Fibroblast of peridontal ligament (primary cell): ENCODE measurements around the gene KRT31.
A peak's percentile ranks its signal among the peaks of the same experiment; 100 is the strongest.
"Not testable (repeated sequence)": the region's sequence is repeated elsewhere in the genome, so short reads cannot be mapped to it uniquely, and the experiment has no call there.

Source experiments
- DNase-seq: peaks from one replicate; pipeline ENCODE4 v3.0.0-alpha.2; 2010; ENCODE audit errors: extremely low read depth

KRT31 gene

DNA sequence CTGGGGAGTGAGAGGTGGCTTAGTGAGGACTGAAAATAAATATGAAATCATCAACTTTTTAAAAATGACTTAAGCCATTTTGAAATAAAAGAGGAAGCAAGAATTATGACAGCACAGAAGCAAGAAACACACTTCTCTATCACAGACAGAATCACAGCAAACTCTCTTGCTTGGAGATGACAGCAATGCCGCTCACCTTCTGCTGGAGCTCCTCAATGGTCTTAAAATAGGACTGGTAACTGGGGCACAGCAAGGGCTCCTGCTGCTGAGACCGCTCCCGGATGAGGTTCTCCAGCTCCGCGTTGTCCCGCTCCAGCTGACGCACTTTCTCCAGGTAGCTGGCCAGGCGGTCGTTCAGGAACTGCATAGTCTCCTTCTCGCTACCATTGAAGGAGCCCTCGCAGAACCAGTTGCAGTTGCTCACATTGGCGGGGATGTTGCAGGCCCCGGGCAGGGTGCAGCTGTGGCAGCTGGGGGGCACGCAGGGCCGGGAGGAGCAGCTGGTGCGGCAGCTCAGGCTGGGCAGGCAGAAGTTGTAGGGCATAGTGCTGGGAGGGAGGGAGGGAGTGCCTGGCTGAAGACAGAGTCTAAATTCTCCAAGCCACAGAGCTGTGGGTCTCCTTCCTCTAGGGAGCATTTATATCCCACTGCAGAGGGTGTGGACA, at the start of gene KRT31:
KRT31 (minus strand) TSS at position 613 of the 665 bp plus-strand sequence; CDS start at position 544, 69 bp downstream.
- DNase-seq: no peak

DNA sequence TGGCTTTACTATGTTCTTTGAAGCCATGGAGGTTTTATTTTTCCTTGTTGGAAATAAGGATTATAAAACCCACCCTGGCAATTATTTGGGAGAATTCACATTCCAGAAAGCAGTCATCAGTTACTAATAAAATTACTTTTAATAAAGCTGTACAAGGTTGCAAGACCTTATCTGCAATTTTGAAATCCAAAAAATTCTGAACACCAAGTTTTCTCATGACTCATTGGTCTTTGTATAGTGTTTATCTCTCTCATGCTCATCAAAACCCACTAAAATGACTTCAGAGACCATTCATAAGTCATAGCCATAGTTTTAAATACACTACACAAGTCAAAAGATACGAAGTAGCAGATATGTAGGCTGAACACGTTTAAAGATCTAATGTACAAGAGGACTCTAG, 49.4 kb upstream of the KRT31 start:
- peak; percentile 81 for DNase-seq

DNA sequence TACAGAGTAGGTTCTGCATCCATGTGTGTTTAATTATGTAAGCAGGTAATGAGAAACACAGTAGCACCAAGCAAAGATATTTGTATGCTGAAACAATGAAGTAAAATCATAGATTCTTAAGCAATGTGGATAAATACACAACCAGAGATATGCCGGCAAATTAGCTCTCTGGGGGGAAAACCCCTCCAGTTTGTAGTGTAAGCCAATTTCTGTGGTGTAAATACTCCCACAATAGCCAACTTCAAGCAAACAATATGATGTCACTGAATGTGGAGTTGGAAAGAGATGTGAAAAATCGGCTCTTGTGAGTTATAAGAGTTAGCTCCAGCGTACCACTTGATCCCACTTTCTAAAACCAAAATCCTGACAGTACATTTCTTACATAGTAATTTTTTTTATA, 47.2 kb upstream of the KRT31 start:
- DNase-seq: peak; percentile 51

- DNase-seq: peak; percentile 66
Observed at GRCh38 chr17:41444186-41444585, 46.8 kb upstream of the KRT31 start.

DNA sequence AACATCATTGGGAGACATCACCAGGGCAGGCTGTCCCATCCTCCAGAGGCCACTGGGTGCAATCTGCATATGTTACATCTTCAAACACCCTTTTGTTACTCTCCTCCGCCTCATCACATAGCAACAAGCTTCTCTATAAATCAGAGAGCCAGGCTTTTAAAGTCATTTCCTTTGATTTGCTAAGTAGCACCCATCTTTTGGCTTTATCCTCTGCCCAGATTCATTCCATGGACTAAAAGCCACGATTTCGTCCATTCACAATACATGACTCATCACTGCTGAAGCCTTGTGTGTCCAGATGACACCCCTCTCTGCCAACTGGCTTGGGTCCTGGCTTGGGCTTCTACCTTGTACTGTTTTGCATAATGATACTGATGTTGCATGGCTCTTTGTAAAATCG, 45.3 kb upstream of the KRT31 start:
- peak; percentile 68 for DNase-seq

GRCh38 chr17:41440531-41441033, 43.2 kb upstream of the KRT31 start, which contains the start of gene KRT38:
KRT38 (minus strand) TSS chr17:41440983; CDS start chr17:41440921, 62 bp downstream.
- no peak for DNase-seq

GRCh38 chr17:41439375-41439774, 42.0 kb upstream of the KRT31 start:
- no peak for DNase-seq

- DNase-seq: no peak
Observed at GRCh38 chr17:41437769-41438168, 40.4 kb upstream of the KRT31 start.

GRCh38 chr17:41437254-41437653, 39.8 kb upstream of the KRT31 start:
- DNase-seq: no peak

GRCh38 chr17:41434415-41434814, 37.0 kb upstream of the KRT31 start:
- no peak for DNase-seq

GRCh38 chr17:41434005-41434404, 36.6 kb upstream of the KRT31 start:
- DNase-seq: no peak

- DNase-seq: no peak
Observed at GRCh38 chr17:41433586-41433985, 36.2 kb upstream of the KRT31 start.

DNA sequence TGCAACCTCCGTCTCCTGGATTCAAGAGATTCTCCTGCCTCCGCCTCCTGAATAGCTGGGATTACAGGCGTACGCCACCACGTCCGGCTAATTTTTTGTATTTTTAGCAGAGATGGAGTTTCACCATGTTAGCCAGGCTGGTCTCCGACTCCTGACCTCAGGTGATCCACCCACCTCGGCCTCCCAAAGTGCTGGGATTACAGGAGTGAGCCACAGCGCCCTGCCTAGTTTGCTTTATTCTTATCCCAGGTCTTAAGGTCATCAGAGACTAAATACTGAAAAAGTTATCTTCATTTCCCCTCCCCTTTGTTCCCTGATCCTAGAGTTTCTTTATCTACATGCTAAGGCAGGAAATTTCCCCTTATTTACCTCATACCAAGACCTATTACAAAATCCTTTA, 33.0 kb upstream of the KRT31 start:
- DNase-seq: not testable (repeated sequence)

GRCh38 chr17:41429667-41430066, 32.3 kb upstream of the KRT31 start:
- no peak for DNase-seq

- DNase-seq: peak; percentile 65
Observed at GRCh38 chr17:41428591-41429291, 31.3 kb upstream of the KRT31 start.

GRCh38 chr17:41424111-41424635, 26.8 kb upstream of the KRT31 start, which contains the start of gene KRT37:
KRT37 (minus strand) TSS chr17:41424585; CDS start chr17:41424523, 62 bp downstream.
- no peak for DNase-seq

GRCh38 chr17:41422586-41422985, 25.2 kb upstream of the KRT31 start:
- not testable (repeated sequence) for DNase-seq

GRCh38 chr17:41421617-41422016, 24.2 kb upstream of the KRT31 start:
- no peak for DNase-seq

- DNase-seq: peak; percentile 11
Observed at GRCh38 chr17:41421116-41421515, 23.7 kb upstream of the KRT31 start.

GRCh38 chr17:41420134-41420533, 22.7 kb upstream of the KRT31 start:
- peak; percentile 43 for DNase-seq

DNA sequence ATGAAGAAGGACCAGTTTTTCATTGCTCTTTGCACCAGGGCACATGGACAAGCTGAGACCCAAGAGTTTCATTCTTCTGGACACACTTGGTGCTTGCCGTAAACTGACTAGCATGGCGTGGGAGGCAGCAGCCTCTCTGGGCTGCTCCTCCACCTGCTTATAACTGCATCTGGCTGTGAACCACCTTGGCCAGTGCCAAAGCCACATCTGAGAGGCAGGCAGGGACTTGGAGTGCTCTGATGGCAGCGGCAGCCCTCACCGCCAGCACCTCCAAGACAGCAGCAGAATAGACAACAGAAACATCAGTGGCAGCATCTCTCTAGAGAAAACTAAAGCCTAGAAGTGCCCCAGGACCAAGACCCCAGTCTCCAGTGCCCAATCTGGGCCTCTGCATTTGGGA, 22.3 kb upstream of the KRT31 start:
- no peak for DNase-seq

- DNase-seq: no peak
Observed at GRCh38 chr17:41418116-41418860, 20.9 kb upstream of the KRT31 start.
